GM12873 (cell line): ENCODE data around the gene PROC.

ENCODE experiments used
- TF ChIP-seq, protein P1 (sequence below): IDR thresholded peaks from 2 replicates; pipeline ENCODE4 v1.5.1; 2012; ENCODE audit warnings: low read depth, mild to moderate bottlenecking, moderate library complexity, low read length, control low read depth; ENCODE audit not compliant: insufficient read depth; ENCODE audit errors: missing control alignments

The PROC gene

DNA sequence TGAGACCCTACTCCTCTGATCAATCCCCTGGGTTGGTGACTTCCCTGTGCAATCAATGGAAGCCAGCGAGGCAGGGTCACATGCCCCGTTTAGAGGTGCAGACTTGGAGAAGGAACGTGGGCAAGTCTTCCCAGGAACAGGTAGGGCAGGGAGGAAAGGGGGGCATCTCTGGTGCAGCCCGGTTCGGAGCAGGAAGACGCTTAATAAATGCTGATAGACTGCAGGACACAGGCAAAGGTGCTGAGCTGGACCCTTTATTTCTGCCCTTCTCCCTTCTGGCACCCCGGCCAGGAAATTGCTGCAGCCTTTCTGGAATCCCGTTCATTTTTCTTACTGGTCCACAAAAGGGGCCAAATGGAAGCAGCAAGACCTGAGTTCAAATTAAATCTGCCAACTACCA, 821 bp upstream of the PROC start:
- TF ChIP-seq, protein P1, sequence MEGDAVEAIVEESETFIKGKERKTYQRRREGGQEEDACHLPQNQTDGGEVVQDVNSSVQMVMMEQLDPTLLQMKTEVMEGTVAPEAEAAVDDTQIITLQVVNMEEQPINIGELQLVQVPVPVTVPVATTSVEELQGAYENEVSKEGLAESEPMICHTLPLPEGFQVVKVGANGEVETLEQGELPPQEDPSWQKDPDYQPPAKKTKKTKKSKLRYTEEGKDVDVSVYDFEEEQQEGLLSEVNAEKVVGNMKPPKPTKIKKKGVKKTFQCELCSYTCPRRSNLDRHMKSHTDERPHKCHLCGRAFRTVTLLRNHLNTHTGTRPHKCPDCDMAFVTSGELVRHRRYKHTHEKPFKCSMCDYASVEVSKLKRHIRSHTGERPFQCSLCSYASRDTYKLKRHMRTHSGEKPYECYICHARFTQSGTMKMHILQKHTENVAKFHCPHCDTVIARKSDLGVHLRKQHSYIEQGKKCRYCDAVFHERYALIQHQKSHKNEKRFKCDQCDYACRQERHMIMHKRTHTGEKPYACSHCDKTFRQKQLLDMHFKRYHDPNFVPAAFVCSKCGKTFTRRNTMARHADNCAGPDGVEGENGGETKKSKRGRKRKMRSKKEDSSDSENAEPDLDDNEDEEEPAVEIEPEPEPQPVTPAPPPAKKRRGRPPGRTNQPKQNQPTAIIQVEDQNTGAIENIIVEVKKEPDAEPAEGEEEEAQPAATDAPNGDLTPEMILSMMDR = no peak

DNA sequence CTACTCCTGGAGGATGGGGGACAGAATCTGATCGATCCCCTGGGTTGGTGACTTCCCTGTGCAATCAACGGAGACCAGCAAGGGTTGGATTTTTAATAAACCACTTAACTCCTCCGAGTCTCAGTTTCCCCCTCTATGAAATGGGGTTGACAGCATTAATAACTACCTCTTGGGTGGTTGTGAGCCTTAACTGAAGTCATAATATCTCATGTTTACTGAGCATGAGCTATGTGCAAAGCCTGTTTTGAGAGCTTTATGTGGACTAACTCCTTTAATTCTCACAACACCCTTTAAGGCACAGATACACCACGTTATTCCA, 844 bp downstream of the PROC start:
- TF ChIP-seq, protein P1 = no peak

DNA sequence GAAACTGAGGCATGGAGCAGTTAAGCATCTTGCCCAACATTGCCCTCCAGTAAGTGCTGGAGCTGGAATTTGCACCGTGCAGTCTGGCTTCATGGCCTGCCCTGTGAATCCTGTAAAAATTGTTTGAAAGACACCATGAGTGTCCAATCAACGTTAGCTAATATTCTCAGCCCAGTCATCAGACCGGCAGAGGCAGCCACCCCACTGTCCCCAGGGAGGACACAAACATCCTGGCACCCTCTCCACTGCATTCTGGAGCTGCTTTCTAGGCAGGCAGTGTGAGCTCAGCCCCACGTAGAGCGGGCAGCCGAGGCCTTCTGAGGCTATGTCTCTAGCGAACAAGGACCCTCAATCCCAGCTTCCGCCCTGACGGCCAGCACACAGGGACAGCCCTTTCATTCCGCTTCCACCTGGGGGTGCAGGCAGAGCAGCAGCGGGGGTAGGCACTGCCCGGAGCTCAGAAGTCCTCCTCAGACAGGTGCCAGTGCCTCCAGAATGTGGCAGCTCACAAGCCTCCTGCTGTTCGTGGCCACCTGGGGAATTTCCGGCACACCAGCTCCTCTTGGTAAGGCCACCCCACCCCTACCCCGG, 1.3 kb downstream of the PROC start:
- TF ChIP-seq, protein P1 = no peak

DNA sequence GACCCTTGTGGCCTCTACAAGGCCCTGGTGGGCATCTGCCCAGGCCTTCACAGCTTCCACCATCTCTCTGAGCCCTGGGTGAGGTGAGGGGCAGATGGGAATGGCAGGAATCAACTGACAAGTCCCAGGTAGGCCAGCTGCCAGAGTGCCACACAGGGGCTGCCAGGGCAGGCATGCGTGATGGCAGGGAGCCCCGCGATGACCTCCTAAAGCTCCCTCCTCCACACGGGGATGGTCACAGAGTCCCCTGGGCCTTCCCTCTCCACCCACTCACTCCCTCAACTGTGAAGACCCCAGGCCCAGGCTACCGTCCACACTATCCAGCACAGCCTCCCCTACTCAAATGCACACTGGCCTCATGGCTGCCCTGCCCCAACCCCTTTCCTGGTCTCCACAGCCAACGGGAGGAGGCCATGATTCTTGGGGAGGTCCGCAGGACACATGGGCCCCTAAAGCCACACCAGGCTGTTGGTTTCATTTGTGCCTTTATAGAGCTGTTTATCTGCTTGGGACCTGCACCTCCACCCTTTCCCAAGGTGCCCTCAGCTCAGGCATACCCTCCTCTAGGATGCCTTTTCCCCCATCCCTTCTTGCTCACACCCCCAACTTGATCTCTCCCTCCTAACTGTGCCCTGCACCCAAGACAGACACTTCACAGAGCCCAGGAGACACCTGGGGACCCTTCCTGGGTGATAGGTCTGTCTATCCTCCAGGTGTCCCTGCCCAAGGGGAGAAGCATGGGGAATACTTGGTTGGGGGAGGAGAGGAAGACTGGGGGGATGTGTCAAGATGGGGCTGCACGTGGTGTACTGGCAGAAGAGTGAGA, 2.0 kb downstream of the PROC start:
- TF ChIP-seq, protein P1 = no peak

DNA sequence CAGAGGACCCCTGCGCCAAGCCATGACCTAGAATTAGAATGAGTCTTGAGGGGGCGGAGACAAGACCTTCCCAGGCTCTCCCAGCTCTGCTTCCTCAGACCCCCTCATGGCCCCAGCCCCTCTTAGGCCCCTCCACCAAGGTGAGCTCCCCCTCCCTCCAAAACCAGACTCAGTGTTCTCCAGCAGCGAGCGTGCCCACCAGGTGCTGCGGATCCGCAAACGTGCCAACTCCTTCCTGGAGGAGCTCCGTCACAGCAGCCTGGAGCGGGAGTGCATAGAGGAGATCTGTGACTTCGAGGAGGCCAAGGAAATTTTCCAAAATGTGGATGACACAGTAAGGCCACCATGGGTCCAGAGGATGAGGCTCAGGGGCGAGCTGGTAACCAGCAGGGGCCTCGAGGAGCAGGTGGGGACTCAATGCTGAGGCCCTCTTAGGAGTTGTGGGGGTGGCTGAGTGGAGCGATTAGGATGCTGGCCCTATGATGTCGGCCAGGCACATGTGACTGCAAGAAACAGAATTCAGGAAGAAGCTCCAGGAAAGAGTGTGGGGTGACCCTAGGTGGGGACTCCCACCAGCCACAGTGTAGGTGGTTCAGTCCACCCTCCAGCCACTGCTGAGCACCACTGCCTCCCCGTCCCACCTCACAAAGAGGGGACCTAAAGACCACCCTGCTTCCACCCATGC, 3.0 kb downstream of the PROC start:
- TF ChIP-seq, protein P1 = no peak

DNA sequence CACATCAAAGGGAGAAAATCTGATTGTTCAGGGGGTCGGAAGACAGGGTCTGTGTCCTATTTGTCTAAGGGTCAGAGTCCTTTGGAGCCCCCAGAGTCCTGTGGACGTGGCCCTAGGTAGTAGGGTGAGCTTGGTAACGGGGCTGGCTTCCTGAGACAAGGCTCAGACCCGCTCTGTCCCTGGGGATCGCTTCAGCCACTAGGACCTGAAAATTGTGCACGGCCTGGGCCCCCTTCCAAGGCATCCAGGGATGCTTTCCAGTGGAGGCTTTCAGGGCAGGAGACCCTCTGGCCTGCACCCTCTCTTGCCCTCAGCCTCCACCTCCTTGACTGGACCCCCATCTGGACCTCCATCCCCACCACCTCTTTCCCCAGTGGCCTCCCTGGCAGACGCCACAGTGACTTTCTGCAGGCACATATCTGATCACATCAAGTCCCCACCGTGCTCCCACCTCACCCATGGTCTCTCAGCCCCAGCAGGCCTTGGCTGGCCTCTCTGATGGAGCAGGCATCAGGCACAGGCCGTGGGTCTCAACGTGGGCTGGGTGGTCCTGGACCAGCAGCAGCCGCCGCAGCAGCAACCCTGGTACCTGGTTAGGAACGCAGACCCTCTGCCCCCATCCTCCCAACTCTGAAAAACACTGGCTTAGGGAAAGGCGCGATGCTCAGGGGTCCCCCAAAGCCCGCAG, 3.8 kb downstream of the PROC start:
- TF ChIP-seq, protein P1 = no peak
